ENCODE data around the gene LYRM1.

Gene LYRM1

DNA sequence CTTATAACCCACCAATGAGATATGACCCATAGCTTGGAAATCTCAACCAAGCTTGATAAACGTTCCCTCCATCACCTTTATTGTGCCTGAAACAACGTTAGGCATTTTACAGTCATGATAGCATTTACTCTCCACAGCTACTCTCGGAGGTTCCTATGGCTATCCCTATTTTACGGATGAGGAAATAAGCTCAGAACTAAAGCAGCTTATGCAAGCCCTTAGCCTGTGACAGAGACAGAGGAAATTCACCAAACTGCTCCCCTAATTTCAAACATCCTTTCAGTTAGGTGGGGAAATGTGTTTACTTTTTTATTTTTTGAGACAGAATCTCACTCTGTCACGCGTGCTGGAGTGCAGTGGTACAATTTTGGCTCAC, 19.1 kb upstream of the LYRM1 start:
- in situ Hi-C loops (cut with HindIII; ENCODE audit: low pct_ligation_motif_present, low sequenced_read_pairs): no loop called here
- H3K27ac ChIP-seq: no peak overlapping the region

DNA sequence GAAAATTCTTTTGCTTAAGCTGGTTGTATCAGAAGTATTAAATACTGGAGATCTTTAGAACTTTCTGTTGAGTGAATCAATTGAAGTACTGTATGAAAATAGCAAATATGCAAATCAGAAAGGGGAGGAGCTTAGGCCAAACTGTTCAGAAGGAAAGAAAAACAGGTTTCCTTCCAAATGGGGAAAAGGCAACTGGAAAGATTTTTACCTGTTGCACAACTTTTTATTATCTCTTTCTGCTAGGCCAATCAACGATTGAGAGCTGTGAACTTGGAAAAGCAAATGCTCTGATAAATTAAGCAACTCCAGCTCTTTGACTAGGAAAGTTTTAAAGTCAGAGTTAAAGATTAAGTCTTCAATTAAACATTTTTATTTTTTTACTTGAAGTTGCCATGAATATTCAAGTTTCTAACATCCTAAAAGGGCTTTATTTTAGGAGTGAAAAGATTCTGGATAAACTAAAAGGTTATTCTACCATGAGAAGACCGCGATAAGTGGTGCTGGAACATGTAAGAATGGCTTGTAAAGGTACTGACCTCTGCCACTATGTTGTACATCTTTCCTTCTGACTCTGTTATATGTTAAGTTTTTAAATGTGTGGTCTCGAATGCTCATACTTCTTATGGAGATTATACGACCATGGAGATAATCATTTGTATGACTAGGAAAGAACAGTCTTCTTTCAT, 16.9 kb upstream of the LYRM1 start:
- H3K36me3 ChIP-seq (replicated peaks): peaks cover 5% of the 10 kb centered on the region
- DNase-seq: no peak
- H3K27ac ChIP-seq: no peak overlapping the region
- H3K4me3 ChIP-seq (ENCODE audit: low read depth, low read length): no peak overlapping the region
- in situ Hi-C loops (cut with HindIII; ENCODE audit: low pct_ligation_motif_present, low sequenced_read_pairs): no loop called here
- no peaks in the 10 kb centered on the region for H3K27me3 ChIP-seq (replicated peaks)
- TF ChIP-seq, protein P1, sequence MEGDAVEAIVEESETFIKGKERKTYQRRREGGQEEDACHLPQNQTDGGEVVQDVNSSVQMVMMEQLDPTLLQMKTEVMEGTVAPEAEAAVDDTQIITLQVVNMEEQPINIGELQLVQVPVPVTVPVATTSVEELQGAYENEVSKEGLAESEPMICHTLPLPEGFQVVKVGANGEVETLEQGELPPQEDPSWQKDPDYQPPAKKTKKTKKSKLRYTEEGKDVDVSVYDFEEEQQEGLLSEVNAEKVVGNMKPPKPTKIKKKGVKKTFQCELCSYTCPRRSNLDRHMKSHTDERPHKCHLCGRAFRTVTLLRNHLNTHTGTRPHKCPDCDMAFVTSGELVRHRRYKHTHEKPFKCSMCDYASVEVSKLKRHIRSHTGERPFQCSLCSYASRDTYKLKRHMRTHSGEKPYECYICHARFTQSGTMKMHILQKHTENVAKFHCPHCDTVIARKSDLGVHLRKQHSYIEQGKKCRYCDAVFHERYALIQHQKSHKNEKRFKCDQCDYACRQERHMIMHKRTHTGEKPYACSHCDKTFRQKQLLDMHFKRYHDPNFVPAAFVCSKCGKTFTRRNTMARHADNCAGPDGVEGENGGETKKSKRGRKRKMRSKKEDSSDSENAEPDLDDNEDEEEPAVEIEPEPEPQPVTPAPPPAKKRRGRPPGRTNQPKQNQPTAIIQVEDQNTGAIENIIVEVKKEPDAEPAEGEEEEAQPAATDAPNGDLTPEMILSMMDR (IDR thresholded peaks at IDR 0.05; ENCODE audit: low read depth, low read length, missing control alignments): no peak

More for the DNA sequence above, 19.1 kb upstream of the LYRM1 start:
- TF ChIP-seq, protein P1 (IDR thresholded peaks at IDR 0.05; ENCODE audit: low read depth, low read length, missing control alignments): no peak
- no peak for DNase-seq
- no peaks in the 10 kb centered on the region for H3K27me3 ChIP-seq (replicated peaks)
- no peak overlapping the region for H3K4me3 ChIP-seq (ENCODE audit: low read depth, low read length)
- peaks cover 2% of the 10 kb centered on the region for H3K36me3 ChIP-seq (replicated peaks)

DNA sequence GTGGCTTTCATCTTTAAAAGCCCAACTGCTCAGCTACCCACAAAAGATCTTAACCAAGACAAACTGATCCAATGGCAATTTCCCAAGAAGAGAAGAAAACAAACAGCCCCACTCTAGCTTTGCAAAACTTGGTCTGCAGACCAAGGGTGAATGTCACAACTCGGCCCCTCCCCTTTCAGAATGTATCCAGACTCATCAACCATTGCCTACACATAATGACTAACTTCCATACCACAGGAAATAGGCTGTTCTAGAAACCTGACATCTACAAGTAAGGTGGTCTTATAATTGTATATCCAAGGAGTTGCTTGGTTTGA, 16.4 kb upstream of the LYRM1 start:
- H3K36me3 ChIP-seq (replicated peaks): peaks cover 5% of the 10 kb centered on the region
- in situ Hi-C loops (cut with HindIII; ENCODE audit: low pct_ligation_motif_present, low sequenced_read_pairs): no loop called here
- TF ChIP-seq, protein P1 (IDR thresholded peaks at IDR 0.05; ENCODE audit: low read depth, low read length, missing control alignments): no peak
- no peaks in the 10 kb centered on the region for H3K27me3 ChIP-seq (replicated peaks)
- DNase-seq: peak; percentile 29
- no peak overlapping the region for H3K27ac ChIP-seq
- no peak overlapping the region for H3K4me3 ChIP-seq (ENCODE audit: low read depth, low read length)

DNA sequence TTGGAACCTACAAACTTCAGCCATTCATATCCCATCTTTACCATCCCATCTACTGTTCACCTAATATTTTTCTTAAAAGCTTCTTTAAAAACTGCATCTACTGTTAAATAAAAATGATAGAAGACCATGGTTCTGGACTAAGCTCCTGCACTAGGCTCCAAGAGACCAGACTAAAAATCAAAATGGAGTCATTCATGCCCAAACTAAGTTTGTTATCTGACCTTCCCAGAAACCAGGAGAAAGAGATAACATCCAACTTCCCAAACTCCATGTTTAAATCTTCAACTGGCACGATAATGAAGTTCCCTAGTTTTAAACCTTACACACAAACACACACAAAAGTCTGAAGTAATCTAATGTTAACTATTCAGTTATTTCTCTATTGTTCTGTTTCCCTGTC, 14.3 kb upstream of the LYRM1 start:
- DNase-seq: no peak
- in situ Hi-C loops (cut with HindIII; ENCODE audit: low pct_ligation_motif_present, low sequenced_read_pairs): no loop called here
- TF ChIP-seq, protein P1 (IDR thresholded peaks at IDR 0.05; ENCODE audit: low read depth, low read length, missing control alignments): no peak
- Histone ChIP-seq H3K27me3 (replicated peaks) (no peaks in the 10 kb centered on the region), H3K4me3 (ENCODE audit: low read depth, low read length) (no peak overlapping the region), H3K36me3 (replicated peaks) (peaks cover 5% of the 10 kb centered on the region), H3K27ac (no peak overlapping the region)

DNA sequence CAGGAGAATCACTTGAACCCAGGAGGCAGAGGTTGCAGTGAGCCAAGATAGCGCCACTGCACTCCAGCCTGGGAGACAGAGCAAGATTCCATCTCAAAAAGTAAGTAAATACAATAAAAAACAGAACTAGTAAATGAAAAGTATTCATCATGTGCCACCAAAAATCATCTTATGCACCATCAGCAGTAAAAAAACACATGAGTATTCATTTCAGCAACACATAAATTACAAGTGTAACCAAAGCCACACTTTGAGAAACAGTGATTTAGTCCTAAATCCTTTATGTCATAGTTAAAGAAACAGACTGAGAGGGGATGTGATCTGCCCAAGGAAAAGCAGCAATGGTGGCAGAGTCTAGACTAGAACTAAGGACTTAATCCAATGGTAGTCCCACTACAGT, 13.4 kb upstream of the LYRM1 start:
- H3K36me3 ChIP-seq (replicated peaks): peaks cover 5% of the 10 kb centered on the region
- no peaks in the 10 kb centered on the region for H3K27me3 ChIP-seq (replicated peaks)
- H3K27ac ChIP-seq: no peak overlapping the region
- no peak for DNase-seq
- in situ Hi-C loops (cut with HindIII; ENCODE audit: low pct_ligation_motif_present, low sequenced_read_pairs): no loop called here
- no peak overlapping the region for H3K4me3 ChIP-seq (ENCODE audit: low read depth, low read length)
- TF ChIP-seq, protein P1 (IDR thresholded peaks at IDR 0.05; ENCODE audit: low read depth, low read length, missing control alignments): no peak

DNA sequence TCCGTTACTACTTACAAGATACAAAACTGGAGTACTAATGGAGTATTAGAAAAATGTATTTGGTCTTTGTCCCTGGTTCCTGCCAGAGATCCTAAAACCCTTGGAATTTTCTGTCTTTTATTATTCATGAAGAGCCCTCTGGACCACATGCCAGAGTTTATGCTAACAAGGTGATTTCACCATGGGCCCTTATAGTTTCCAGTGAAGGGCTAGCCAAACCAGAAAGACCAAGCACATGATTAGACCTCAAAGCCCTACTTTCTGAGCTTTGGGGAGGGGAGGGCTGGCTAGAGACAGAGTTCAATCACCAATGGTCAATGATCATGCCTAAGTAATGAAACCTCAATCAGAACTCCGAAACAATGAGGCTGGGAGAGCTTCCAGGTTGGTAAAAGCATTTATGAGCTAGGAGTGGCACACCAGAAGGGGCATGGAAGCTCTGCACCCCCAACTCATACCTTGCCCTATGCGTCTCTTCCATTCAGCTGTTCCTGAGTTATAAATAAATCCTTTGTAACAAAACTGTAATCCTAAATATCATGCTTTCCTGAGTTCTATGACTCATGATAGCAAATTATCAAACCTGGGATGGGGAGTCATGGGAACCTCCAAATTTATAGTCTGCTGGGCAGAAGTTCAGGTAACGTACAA, 10.8 kb upstream of the LYRM1 start:
- in situ Hi-C loops (cut with HindIII; ENCODE audit: low pct_ligation_motif_present, low sequenced_read_pairs): no loop called here
- no peaks in the 10 kb centered on the region for H3K27me3 ChIP-seq (replicated peaks)
- TF ChIP-seq, protein P1 (IDR thresholded peaks at IDR 0.05; ENCODE audit: low read depth, low read length, missing control alignments): no peak
- DNase-seq: no peak
- H3K4me3 ChIP-seq (ENCODE audit: low read depth, low read length): no peak overlapping the region
- H3K36me3 ChIP-seq (replicated peaks): peaks cover 7% of the 10 kb centered on the region
- H3K27ac ChIP-seq: no peak overlapping the region
